Epithelial cell of prostate (primary cell): ENCODE data around the gene LY86.

Experiments used
- DNase-seq: peaks from one replicate; pipeline ENCODE4 v3.0.0-alpha.2; 2011; ENCODE audit warnings: low read depth, low spot score
- H3K27ac ChIP-seq: fragments of 450-650 bp; 2 replicates; pipeline ENCODE4 v1.5.1; 2017; ENCODE audit warnings: mild to moderate bottlenecking

Gene LY86

DNA sequence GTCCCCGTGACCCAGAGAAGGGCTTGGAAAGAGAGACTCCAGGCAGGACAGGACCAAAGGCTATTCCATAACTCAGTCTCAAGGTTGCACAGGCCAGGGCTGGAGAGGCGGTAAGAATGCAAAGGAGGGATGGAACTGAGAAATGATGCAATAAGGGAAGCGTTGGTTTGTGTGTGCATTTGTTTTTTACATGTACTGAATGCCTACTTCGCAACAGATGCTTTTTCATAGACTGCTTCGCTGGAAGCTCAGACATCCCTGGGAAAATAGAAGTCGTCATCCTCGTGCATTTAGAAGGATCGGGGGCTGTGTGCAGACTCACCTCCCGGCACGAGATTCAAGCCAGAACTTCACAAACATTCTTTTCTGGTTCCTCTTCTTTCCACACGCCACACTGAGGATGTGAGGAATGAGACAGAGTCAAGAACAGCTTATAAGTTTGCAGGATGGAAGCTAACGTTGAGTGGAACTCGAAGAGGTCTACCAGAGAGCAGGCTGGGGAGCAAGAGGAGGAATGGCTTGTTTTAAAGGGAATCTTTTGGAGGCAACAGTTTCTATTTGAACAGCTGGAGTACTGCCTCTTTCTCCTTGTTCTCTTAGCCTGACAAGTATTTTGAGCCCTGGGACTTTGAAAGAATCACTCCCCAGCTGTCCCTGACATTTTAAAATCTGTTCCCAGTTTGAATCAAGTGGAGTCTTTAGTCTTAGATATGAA lies 19.3 kb upstream of the LY86 start:
- H3K27ac ChIP-seq = no peak overlapping the region
- DNase-seq = no peak

DNA sequence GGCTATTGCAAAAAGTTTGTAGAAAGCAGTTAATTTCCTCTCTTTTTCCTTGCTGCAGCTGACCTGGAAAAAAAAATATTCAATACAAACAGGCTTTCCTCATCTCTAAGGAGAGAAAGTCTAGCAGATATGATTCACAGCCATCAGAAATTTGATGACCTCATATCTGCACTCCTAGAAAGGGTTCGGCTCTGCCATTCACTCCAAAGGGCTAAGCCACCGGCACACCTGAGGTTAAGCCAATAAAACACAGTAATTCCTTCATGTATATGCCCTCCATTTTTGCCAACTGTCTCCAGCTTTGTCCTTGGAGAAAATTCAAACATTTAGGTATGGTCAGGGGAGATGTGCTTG lies 18.7 kb upstream of the LY86 start:
- DNase-seq = no peak
- no peak overlapping the region for H3K27ac ChIP-seq

DNA sequence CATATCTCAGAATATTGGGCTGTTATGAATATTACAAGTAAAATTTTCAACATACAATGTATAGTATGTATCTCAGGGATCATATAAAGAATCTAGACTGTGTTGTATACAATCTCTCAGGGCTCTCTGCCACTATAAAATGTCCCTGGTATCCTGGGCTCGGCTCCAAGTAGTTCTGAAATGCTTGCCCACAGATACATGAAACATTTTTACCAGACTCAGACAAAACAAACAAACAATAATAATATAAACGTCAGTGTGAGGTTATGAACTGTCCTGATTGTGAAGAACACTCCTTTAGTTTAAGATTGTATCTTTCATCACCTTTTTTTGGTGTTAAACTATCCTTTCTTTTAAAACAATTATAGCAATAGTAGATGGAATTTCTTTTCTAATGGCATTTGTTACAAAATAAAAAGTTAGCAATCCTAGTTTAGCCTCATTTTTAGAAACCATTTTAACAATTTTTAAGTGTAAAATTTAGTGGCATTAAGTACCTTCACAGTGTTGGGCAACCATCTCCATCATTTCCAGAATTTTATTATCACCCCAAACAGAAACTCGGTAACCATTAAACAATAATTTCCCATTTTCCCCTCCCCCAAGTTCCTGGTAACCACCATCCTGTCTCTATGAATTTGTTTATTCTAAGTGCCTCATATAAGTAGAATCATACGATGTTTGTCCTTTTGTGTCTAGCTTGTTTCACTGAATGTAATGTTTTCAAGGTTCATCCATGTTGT lies 17.4 kb upstream of the LY86 start:
- no peak overlapping the region for H3K27ac ChIP-seq

DNA sequence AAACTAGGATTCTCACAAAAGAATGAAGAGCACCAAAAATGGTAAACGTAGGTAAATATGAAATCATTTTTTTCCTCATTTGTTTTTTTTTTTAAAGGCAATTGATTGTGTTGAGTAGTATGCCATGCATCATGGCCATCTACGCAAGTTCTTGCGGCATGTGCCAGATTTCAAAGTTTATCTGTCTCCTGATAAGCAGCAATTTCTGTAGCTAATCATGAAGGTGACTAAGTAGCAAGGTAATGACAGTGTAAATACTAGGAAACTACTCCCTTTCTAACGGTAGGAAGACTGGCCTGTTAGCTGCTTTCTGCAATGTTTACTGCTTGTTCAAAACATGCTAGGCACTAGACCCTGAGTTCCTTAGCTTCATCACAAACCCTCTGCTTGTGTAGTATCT lies 13.4 kb upstream of the LY86 start:
- H3K27ac ChIP-seq = no peak overlapping the region
- no peak for DNase-seq

More for the DNA sequence above, 17.4 kb upstream of the LY86 start:
- DNase-seq = no peak

DNA sequence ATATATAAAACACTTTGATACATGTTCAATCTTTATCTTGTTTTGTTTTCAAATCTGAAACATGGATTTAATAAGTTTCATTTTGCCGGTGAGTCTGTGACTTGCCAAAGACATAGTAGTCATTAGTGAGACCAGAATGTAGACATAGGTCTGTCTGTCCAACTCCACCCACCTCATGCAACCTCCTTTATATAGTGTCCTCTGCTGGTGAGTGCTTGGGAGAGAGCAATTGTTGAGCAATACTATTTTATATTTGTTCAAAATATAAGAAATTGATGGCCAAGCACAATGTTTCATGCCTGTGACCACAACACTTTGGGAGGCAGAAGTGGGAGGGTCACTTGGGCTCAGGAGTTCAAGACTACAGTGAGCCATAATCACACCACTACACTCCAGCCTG lies 10.8 kb upstream of the LY86 start:
- H3K27ac ChIP-seq = no peak overlapping the region
- no peak for DNase-seq

DNA sequence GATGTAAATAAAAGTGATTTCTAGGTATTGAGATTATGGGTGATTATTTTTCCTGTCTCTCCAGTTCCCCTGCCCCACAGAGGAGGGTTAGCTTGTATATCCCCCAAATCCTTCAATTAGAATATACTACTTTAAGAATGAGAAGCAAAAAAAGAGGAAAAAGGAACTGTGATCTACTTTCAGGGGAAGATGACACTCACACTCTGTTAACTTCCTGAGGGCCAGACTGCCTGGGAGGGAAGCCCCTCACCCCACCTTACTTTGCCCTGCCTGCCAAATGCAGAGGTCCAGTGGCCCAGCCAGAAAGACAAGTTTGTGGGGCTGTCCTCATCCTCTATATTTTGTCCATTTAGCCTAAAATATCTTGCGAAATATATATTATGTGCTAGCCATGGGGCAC lies 9.2 kb upstream of the LY86 start:
- no peak overlapping the region for H3K27ac ChIP-seq
- DNase-seq = no peak

DNA sequence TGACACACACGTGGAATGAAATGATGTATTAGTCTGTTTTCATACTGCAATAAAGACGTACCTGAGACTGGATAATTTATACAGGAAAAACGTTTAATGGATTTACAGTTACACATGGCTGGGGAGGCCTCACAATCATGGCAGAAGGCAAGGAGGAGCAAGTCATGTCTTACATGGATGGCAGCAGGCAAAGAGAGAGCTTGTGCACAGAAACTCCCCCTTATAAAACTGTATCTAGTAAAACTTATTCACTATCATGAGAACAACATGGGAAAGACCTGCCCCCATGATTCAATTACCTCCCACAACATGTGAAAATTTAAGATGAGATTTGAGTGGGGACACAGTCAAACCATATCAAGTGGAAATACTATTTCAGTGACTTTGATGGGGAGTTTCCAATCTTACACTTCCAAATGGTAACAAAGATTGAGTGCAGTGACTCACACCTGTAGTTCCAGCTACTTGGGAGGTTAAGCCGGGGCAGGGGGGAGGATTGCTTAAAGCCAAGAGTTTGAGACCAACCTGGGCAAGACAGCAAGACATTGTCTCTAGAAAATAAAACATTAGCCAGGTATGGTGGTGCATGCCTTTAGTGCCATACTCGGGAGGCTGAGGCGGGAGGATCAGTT lies 8.2 kb upstream of the LY86 start:
- H3K27ac ChIP-seq = no peak overlapping the region
- DNase-seq = no peak

DNA sequence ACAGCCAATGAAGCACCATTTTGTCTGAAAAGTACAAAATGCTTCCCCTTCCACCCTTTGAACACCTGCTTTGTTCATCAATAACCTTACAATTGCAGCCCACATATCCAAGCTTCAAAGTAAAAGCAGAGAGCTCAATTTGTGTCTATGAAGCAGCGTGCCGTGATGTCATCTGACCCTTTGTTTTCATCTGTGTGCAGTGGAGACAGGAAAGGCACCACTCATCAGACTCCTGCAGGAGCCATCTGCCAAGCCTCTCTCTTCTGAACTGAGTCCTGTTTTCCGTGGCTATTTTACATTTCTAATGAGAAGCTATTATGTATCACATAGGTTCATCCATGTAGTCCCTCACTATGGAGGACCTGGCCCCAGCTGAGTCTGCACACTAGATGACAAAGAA lies 7.5 kb upstream of the LY86 start:
- DNase-seq = no peak

DNA sequence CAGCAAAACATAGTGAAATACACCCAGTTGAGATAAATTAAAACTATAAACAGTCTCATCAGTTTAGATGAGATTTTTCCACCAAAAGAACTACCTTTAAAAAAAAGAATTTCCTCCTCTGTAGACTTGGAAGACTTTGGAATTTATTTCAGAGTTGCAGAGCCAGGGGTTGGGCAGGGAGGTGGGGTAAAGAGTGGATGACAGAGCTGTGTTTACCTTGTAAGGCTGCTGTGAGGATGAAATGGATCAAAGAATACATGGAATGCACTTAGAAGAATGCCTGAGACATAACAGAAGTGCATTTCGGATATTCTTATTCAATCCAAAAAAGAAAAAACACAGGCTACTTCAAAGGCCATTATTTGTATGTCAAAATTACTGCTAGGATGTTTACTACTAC lies 6.4 kb upstream of the LY86 start:
- DNase-seq = no peak
- H3K27ac ChIP-seq = no peak overlapping the region

More for the DNA sequence above, 7.5 kb upstream of the LY86 start:
- H3K27ac ChIP-seq = no peak overlapping the region

DNA sequence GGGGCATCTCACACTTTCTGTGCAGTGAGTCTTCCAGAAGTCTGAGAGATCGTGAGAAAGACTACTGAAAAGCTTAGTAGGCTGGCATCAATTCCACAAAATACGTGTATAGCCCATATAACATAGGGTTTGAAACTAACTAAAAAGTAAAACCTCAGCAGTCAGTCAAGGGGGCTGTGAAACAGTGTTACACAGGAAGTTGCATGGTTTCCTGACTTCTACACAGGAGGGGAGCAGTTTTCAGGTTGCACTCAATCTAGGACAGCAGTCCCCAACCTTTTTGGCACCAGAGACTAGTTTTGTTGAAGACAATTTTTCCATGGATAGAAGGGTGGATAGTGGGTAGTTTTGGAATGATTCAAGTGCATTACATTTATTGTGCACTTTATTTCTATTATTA lies 4.7 kb upstream of the LY86 start:
- DNase-seq = no peak
- no peak overlapping the region for H3K27ac ChIP-seq

DNA sequence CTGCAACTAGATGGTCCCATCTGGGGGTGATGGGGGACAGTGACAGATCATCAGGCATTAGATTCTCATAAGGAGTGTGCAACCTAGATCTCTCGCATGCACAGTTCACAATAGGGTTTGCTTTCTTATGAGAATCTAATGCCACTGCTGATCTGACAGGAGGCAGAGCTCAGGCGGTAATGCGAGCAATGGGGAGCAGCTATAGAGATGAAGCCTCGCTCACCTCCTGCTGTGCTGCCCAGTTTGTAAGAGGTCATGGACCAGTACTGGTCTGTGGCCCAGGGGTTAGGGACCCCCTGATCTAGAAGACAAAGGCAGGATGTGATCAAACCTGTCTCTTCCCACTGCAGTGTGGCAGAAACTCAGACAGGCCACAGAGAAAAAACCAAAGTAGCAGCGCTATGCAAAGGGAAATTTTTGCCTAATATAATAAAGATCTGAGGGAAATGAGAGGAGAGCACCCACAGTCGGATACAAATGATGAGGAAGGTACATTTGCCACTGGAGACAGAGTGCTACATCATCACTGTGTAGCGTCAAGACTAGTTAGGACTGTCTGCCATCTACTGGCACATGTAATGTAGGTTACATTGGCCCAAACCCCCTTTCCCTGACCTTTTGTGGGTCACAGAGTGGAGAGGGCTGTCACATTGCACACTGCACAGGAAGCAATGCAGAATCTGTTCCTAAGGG lies 4.1 kb upstream of the LY86 start:
- H3K27ac ChIP-seq = no peak overlapping the region
- no peak for DNase-seq

DNA sequence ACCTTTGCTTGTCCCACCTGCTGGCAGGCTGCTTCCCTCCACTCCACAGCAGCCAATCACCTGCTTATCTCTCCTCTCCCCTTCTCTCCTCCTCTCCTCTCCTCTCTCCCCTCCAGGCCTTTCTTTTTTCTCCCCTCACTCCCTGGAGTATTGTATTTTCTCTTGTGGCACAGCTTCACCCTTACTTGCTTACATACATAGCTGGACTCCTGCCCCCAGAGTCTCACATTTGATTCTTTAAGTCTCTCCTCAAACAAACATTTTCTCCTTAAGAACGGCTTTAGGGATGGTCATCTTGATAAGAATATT lies 3.6 kb upstream of the LY86 start:
- H3K27ac ChIP-seq = no peak overlapping the region
- DNase-seq = no peak

DNA sequence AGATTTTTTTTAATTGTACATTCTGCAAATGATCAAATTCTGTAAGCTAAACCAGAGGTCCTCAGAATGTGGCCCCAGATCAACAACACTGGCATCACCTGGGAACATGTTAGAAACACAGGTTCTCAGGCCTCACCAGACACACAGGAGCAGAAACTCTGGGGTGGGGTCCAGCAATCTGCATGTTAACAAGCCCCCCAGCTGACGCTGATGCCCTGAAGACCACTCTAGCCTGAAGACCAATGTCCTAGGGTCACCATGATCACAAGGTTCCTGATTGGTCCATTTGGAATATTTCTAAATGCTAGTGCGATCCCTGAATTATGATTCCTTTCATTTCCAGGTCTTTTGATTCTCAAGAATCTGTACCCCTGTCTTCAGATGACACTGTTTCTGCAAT lies 2.4 kb upstream of the LY86 start:
- no peak overlapping the region for H3K27ac ChIP-seq
- no peak for DNase-seq

DNA sequence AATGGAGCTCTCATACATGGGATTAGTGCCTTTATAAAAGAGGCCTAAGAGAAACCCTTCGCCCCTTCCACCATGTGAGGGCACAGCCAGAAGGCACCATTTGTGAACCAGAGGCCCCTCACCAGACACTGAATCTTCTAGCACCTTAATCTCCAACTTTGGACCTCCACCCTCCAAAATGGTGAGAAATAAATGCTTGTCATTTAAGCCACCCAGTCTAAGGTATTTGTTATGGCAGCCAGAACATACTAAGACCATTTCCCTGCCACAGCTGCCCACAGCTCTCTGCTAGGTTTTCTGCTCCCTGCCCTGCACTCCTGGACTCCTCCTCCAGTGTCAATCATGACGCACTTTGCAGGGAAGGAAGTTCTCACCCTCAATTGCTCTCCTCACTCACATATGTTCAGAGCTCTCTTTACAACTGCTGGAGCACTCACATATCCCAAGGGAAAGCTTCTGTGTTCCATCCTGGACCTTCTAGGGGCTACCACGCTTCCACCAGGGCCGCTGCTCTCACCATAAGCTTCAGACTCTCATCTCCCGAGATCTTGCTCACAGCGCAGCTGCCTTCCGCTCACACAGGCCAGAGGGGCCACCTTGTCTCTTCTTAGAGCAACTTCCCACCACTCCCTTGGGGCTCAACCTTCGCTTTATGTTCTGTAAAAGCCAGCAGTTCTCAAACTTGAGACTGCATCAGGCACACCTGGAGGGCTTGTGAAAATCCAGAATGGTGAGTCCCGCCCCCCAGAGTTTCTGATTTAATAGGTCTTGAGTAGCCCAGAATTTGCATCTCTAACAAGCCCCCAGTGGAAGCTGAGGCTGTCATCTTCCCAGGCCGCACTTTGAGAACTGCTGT lies 1.6 kb upstream of the LY86 start:
- no peak overlapping the region for H3K27ac ChIP-seq
- no peak for DNase-seq

DNA sequence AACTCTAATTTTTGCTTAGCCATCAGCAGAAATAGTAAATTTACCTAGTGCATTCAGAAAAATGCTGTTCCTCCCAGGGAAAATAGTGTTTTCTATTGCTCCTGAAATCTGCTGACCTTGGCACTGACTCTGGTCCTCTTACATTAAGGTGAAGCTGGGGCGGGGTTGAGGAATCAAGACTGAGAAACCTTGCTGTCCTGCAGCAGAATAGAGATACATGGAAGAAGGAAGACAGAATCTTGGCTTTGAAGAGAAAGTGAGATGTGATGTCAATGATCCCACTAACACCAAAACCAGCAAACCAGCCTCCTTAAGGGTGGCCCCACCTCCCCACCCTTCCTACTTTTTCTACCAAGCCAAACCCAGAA lies 840 bp upstream of the LY86 start:
- H3K27ac ChIP-seq = no peak overlapping the region
- DNase-seq = no peak

DNA sequence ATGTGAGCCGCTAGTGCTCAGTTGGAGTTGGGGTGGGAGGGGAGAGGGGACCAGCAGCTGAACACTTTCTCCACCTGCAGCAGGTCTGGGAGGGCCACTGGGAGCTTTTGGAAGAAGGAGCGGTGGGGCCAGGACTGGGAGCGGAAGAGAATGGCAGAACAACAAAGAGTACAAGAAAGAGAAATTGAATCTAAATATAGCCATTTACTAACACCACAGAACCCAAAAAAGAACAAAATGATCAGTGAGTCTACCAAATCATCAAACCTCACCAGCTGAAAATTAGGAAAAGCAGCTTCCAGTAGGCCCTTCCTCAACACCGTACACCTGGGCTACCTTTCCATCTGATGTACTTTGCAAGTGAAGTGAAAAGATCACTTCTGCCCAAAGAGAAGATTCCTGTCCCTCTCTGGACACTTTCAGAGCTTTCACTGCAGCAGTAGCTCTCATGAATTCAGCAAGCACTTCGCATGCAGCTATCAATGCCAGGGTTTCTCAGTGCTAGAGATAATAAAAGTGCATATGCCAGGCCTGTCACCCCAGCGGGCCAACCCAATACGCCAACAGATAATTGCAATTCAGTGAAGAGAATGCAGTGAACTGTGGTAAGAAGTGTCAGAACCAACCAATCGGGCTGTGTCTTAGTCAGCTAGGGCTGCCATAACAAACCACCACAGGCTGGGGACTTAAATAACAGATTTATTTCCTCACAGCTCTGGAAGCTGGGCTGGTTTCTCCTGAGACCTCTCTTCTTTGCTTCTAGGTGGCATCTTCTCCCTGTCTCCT lies 597 bp downstream of the LY86 start:
- DNase-seq = no peak
- no peak overlapping the region for H3K27ac ChIP-seq

DNA sequence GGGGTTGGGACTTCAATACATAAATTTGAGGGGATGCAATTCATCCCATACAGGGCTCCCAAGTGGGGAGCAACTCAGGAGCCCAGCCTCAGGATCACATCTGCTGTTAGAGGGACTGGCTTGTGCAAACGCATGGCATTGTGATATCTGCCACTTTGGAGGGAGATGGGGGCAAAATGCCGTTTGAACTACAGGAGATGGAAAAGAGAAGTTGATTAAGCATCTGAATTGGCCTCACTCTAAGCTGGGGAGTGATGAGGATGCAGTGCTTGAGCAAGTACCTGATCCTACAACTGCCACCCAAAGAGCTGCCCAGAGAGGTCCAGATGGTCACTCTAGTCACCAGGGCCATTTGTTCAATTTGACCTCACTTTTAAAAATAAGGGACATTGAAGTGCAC lies 2.0 kb downstream of the LY86 start:
- no peak overlapping the region for H3K27ac ChIP-seq
- no peak for DNase-seq

DNA sequence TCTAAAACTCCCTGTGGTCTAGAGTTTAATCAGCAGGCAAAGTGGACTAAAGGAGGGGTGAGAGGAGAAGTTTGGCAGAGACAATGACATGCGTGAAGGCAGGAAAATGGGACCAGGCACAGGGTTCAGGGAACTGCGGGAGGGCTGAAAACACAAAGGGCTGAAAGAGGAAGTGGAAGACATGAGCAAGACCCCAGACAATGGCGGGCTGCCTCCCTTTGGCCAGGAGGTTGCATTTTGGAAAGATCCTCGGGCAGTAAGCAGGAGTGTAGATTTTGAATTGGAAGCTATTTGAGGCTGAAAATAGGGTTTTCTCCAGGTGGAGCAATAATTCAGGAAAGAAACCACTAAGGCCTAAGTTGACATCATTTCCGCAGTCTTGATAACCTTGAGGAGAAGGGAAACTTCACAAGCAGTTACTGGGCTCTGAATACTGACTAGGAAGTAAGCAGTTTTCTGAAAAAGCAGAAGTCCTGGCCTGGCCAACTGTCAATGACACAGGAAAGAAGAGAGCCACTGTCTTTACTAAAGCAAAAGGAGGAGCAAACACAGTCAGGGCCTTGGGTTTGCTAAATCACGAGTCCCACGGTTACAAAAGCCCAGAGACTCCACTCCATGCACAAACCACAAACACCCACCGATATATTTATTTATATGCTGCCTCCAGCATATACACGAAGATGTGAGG lies 3.4 kb downstream of the LY86 start:
- DNase-seq = no peak
- H3K27ac ChIP-seq = no peak overlapping the region

DNA sequence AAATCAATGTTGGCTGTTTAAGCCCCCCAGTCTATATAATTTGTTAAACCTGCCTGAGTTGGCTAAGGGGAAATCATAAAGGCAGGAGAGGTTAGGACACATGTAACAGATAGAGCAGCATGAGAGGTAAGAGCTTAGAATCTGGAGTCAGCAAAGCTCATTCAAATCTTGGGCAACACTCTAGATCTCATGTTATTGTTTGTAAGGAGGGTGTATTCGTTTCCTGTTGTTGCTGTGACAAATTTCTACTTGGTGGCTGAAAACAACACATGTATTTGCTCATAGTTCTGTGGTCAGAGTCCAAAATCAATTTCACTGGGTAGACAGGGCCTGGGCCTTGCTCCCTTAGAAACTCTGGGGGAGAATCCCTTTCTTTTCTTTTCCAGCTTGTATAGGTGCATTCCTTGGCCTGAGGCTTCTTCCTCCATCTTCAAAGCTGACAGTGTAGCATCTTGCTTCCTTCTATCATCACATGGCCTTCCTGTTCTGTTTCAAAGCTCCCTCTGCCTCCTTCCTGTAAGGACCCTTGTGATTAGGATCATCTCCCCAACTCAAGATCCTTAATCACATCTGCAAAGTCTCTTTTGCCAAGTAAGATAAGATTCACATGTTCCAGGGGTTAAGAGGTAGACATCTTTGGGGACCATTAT lies 4.4 kb downstream of the LY86 start:
- no peak overlapping the region for H3K27ac ChIP-seq
- DNase-seq = no peak
